Fibroblast of the aortic adventitia (primary cell): Measurements from ENCODE around the gene CHD3. TPM values are rescaled to one million over a fixed set of nuclear protein-coding genes. Genes with fewer than 3 reads are reported as not detected.
A peak's percentile ranks its signal among the peaks of the same experiment; 100 is the strongest.

Experiments
- DNase-seq: peaks from one replicate; pipeline ENCODE4 v3.0.0-alpha.2; 2010; ENCODE audit warnings: low read depth
- H3K4me3 ChIP-seq: 2 replicates; pipeline ENCODE4 v1.5.1; 2011; ENCODE audit warnings: low read depth, mild to moderate bottlenecking, control low read depth, low read length, moderate library complexity
- total RNA-seq: library from RNA; depleted of rRNA; stranded (reverse); fragments of >200 nt; gene quantifications from 2 replicates; pipeline ENCODE4 v1.2.3, GENCODE V29; 2012; ENCODE audit warnings: low replicate concordance
- TF ChIP-seq, protein P1 (sequence below): IDR thresholded peaks from 2 replicates; pipeline ENCODE4 v1.5.1; 2011; ENCODE audit warnings: mild to moderate bottlenecking, low read length, control low read depth, inconsistent platforms; ENCODE audit not compliant: insufficient read depth

The CHD3 gene
- total RNA-seq, 1 donor: 81.5 TPM

- DNase-seq: peak; percentile 84
Observed at GRCh38 chr17:7841915-7842379, 46.6 kb upstream of the CHD3 start.

GRCh38 chr17:7842380-7843256 is 46.0 kb upstream of the CHD3 start:
- TF ChIP-seq, protein P1, sequence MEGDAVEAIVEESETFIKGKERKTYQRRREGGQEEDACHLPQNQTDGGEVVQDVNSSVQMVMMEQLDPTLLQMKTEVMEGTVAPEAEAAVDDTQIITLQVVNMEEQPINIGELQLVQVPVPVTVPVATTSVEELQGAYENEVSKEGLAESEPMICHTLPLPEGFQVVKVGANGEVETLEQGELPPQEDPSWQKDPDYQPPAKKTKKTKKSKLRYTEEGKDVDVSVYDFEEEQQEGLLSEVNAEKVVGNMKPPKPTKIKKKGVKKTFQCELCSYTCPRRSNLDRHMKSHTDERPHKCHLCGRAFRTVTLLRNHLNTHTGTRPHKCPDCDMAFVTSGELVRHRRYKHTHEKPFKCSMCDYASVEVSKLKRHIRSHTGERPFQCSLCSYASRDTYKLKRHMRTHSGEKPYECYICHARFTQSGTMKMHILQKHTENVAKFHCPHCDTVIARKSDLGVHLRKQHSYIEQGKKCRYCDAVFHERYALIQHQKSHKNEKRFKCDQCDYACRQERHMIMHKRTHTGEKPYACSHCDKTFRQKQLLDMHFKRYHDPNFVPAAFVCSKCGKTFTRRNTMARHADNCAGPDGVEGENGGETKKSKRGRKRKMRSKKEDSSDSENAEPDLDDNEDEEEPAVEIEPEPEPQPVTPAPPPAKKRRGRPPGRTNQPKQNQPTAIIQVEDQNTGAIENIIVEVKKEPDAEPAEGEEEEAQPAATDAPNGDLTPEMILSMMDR: no peak

More at GRCh38 chr17:7841915-7842379, 46.6 kb upstream of the CHD3 start:
- peak overlapping the region; percentile 85 for H3K4me3 ChIP-seq
- TF ChIP-seq, protein P1: no peak

GRCh38 chr17:7843257-7843535 is 45.4 kb upstream of the CHD3 start:
- no peak for DNase-seq
- TF ChIP-seq, protein P1: no peak
- H3K4me3 ChIP-seq: peak overlapping the region; percentile 85

More at GRCh38 chr17:7842380-7843256, 46.0 kb upstream of the CHD3 start:
- H3K4me3 ChIP-seq: peak overlapping the region; percentile 85
- peak; percentile 87 for DNase-seq

DNA sequence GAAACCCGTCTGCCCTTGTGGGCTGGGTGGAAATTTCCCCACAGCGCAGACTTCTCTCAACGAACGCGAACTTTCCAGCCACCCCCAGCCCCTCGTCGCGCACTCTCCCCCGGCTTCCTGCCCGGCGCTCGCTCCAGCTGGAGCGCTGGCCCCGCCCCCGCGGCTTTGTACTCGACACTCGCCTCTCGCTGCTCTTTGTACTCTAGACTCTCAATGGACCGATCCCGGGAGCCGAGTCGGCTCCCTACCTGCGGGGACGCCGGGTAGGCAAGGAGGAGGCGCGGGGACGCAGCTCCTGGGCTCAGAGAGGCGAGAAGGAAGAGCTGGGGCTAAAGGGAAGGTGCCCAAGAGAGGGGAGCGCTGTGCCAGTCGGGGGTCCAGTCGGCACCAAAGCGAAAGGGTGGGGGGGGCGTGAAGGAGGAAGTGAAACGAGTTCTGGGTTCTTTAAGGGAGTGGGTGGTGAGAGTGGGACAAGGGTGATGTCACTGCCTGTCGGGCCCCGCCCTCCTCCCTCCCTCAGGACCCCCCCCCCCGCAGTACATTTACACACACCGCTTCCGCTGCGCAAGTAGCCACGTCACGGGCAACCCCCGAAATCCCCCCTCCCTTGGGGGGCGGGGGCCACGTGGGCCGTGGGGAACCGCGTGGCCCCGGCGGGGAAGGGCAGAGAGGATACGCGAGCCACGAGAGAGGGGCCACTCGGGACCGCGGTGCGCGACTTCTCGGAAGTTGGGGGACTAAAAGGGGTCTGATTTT is 44.9 kb upstream of the CHD3 start:
- DNase-seq: peak; percentile 82
- TF ChIP-seq, protein P1: no peak
- peak overlapping the region; percentile 85 for H3K4me3 ChIP-seq

DNA sequence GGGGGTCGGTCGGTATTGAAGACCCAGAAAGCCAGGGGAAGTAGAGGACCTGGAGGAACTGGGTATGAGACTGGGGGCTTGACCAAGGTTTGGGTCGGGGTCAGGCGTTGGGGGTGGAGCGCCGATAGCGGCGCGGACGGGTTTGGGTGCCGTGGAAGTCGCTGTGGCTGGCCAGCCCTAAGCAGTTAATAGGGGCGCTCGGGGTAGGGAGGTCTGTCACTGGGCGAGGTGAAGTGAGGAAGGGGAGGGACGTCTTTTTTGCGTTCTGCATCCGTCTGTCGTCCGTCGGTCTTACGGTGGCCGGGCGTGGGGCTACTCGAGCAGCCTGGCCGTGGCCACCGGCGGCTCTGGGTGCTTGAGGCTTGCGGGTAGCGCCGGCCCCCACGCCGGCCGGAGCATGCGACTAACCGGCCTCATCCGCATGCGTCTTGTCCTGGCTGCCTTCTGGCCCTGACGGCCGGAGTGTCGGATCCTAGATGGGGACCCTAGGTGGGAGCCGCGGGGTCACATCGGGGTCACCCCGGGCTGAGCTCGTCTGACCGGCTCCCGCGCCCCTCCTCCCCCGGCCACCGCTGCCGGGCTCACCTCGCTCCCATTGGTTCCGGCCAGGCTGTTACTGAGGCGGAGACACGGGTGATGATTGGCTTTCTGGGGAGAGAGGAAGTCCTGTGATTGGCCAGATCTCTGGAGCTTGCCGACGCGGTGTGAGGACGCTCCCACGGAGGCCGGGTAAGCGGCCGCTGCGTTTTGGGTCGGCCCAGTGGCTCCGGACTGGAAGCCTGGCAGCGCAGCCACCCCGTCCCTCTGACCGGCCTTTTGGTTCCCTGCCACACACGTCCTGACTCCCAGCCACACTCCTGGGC is 44.1 kb upstream of the CHD3 start:
- TF ChIP-seq, protein P1: no peak
- peak; percentile 95 for DNase-seq
- H3K4me3 ChIP-seq: peak overlapping the region; percentile 85

DNA sequence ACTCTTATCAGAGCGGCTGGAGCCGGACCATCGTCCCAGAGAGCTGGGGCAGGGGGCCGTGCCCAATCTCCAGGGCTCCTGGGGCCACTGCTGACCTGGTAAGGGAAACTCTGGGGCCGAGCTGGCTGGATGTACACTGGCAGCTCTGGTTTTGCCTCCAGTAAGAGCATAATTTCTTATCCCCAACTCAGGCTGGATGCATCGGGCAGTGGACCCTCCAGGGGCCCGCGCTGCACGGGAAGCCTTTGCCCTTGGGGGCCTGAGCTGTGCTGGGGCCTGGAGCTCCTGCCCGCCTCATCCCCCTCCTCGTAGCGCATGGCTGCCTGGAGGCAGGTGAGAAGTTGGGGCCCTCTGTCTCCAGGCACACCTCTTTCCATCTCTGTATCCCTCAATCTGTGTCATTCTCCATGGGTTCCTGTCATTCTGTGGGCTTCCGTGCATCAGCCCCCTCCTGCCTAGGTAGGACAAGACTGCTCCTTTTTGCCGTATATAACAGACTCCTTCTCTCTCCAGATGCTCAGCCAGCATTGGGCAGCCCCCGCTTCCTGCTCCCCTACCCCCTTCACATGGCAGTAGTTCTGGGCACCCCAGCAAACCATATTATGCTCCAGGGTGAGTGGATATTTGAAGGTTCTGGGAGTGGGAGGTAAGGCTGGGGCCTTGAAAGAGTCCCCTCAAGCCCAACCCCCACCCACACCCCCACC is 43.1 kb upstream of the CHD3 start:
- TF ChIP-seq, protein P1: no peak
- H3K4me3 ChIP-seq: peak overlapping the region; percentile 56

More for the DNA sequence above, 43.1 kb upstream of the CHD3 start:
- DNase-seq: no peak
